GM21360 (cell line): ENCODE data around the gene RSBN1.
"Not testable (repeated sequence)": the region's sequence is repeated elsewhere in the genome, so short reads cannot be mapped to it uniquely, and the experiment has no call there.

Experiments
- ATAC-seq: cut with Tn5 transposase; IDR thresholded peaks from one replicate; pipeline ENCODE4 v1.9.1; 2021; ENCODE audit warnings: mild to moderate bottlenecking, moderate library complexity; ENCODE audit not compliant: unreplicated experiment

RSBN1 gene

GRCh38 chr1:113811888-113812660, at the start of gene RSBN1:
RSBN1 (minus strand) TSS chr1:113812476; CDS start chr1:113812412, 64 bp downstream.
- peak; percentile 86 for ATAC-seq

GRCh38 chr1:113861641-113862040, 49.4 kb upstream of the RSBN1 start:
- no peak for ATAC-seq

GRCh38 chr1:113860891-113861290, 48.6 kb upstream of the RSBN1 start:
- no peak for ATAC-seq

- ATAC-seq: peak; percentile 82
Observed at GRCh38 chr1:113859478-113860175, 47.4 kb upstream of the RSBN1 start.

- ATAC-seq: no peak
Observed at GRCh38 chr1:113858982-113859381, 46.7 kb upstream of the RSBN1 start.

- no peak for ATAC-seq
Observed at GRCh38 chr1:113858418-113858817, 46.1 kb upstream of the RSBN1 start.

- ATAC-seq: no peak
Observed at GRCh38 chr1:113857776-113858175, 45.5 kb upstream of the RSBN1 start.

GRCh38 chr1:113856401-113856790, 44.1 kb upstream of the RSBN1 start:
- no peak for ATAC-seq

GRCh38 chr1:113855630-113856400, 43.5 kb upstream of the RSBN1 start:
- no peak for ATAC-seq

GRCh38 chr1:113854234-113854633, 42.0 kb upstream of the RSBN1 start:
- no peak for ATAC-seq

- not testable (repeated sequence) for ATAC-seq
Observed at GRCh38 chr1:113852694-113853093, 40.4 kb upstream of the RSBN1 start.

GRCh38 chr1:113850127-113850796, 38.0 kb upstream of the RSBN1 start:
- ATAC-seq: no peak

GRCh38 chr1:113849072-113849471, 36.8 kb upstream of the RSBN1 start:
- ATAC-seq: no peak

GRCh38 chr1:113846391-113847035, 34.2 kb upstream of the RSBN1 start:
- ATAC-seq: no peak

- ATAC-seq: no peak
Observed at GRCh38 chr1:113836534-113836933, 24.3 kb upstream of the RSBN1 start.

- ATAC-seq: no peak
Observed at GRCh38 chr1:113835686-113836290, 23.5 kb upstream of the RSBN1 start.

GRCh38 chr1:113834716-113835115, 22.4 kb upstream of the RSBN1 start:
- ATAC-seq: no peak

GRCh38 chr1:113830039-113830438, 17.8 kb upstream of the RSBN1 start:
- no peak for ATAC-seq

GRCh38 chr1:113821916-113822315, 9.6 kb upstream of the RSBN1 start:
- no peak for ATAC-seq

- no peak for ATAC-seq
Observed at GRCh38 chr1:113818578-113818977, 6.3 kb upstream of the RSBN1 start.
